ENCODE data around the gene ABHD14A. TPM values are rescaled to one million over a fixed set of nuclear protein-coding genes. Genes with fewer than 3 reads are reported as not detected.

ABHD14A gene
- total and polyA plus RNA-seq, 2 of the 13 experiments (the other 11 are each of a cell fraction or from before 2014, with no cell fraction given) = 29.5 to 46.9 TPM

GRCh38 chr3:51982352-51982837 lies 7.5 kb downstream of the ABHD14A start (continued):
- TF ChIP-seq ZNF275 (CRISPR knock-in tag; IDR thresholded peaks at IDR 0.05; ENCODE audit: borderline replicate concordance) = no peak
- TF ChIP-seq NCOA1 (CRISPR knock-in tag; IDR thresholded peaks at IDR 0.05) = no peak
- TF ChIP-seq LCORL (IDR thresholded peaks at IDR 0.05) = no peak
- peak; percentile 71; the same call in 1 of the 2 replicates for TF ChIP-seq LCORL (CRISPR knock-in tag; IDR thresholded peaks at IDR 0.05)
- TF ChIP-seq U2AF1 (optimal IDR thresholded peaks at IDR 0.05; ENCODE audit: low read depth, low read length) = peak; percentile 63
- peak; percentile 85 for TF ChIP-seq ZNF414 (CRISPR knock-in tag; IDR thresholded peaks at IDR 0.05)
- peak; percentile 28; the same call in 1 of the 2 replicates for TF ChIP-seq MXD4 (CRISPR knock-in tag; IDR thresholded peaks at IDR 0.05)
- TF ChIP-seq ZNF431 (CRISPR knock-in tag; IDR thresholded peaks at IDR 0.05; ENCODE audit: borderline replicate concordance, low read depth) = peak; percentile 61; the same call in 1 of the 2 replicates
- TF ChIP-seq ZBTB40 (IDR thresholded peaks at IDR 0.05) = no peak
- no peak for TF ChIP-seq ZBTB40 (CRISPR knock-in tag; IDR thresholded peaks at IDR 0.05)
- TF ChIP-seq ZNF747 (CRISPR knock-in tag; IDR thresholded peaks at IDR 0.05; ENCODE audit: borderline replicate concordance) = no peak
- no peak; the same call in 1 of the 2 replicates for TF ChIP-seq ZNF766 (CRISPR knock-in tag; IDR thresholded peaks at IDR 0.05; ENCODE audit: borderline replicate concordance)
- TF ChIP-seq ZNF609 (CRISPR knock-in tag; IDR thresholded peaks at IDR 0.05; ENCODE audit: borderline replicate concordance) = peak; percentile 49; the same call in 1 of the 2 replicates
- TF ChIP-seq BCL6 (CRISPR knock-in tag; IDR thresholded peaks at IDR 0.05) = peak; percentile 67; the same call in 1 of the 2 replicates

All from HepG2 (cell line).